Renal pelvis (tissue), 4 donors: ENCODE data around the gene HOXB6. TPM values are rescaled to one million over a fixed set of nuclear protein-coding genes. Genes with fewer than 3 reads are reported as not detected.

Source experiments
- DNase-seq: peaks from one replicate; pipeline ENCODE4 v3.0.0-alpha.2; 2013
- polyA plus RNA-seq, 3 donors: library from polyadenylated mRNA; unstranded; fragments of 120-200 nt; gene quantifications; one replicate each; pipeline ENCODE4 v1.2.1, GENCODE V29; 2013; ENCODE audit not compliant: insufficient read length in 3 of 3

HOXB6 gene
- polyA plus RNA-seq, 3 donors: 113 to 154 (median 147) TPM

- no peak for DNase-seq
These were observed 48.0 kb downstream of the HOXB6 start for GRCh38 chr17:48556576-48557401.

GRCh38 chr17:48556229-48556575 lies 48.6 kb downstream of the HOXB6 start:
- DNase-seq: no peak

GRCh38 chr17:48555258-48556228 lies 49.2 kb downstream of the HOXB6 start:
- peak; percentile 97 for DNase-seq

- no peak for DNase-seq
These were observed 50.2 kb downstream of the HOXB6 start for GRCh38 chr17:48554412-48555257.

GRCh38 chr17:48553826-48554225 lies 51.0 kb downstream of the HOXB6 start:
- no peak for DNase-seq

- DNase-seq: no peak
These were observed 51.6 kb downstream of the HOXB6 start for GRCh38 chr17:48553190-48553547.

- DNase-seq: no peak
These were observed 52.2 kb downstream of the HOXB6 start for GRCh38 chr17:48552466-48553189.

- DNase-seq: no peak
These were observed 53.0 kb downstream of the HOXB6 start for GRCh38 chr17:48551596-48552465.

- no peak for DNase-seq
These were observed 53.6 kb downstream of the HOXB6 start for GRCh38 chr17:48551214-48551555.

- DNase-seq: peak; percentile 8
These were observed 54.1 kb downstream of the HOXB6 start for GRCh38 chr17:48550502-48551213.

GRCh38 chr17:48549914-48550501 lies 54.8 kb downstream of the HOXB6 start:
- DNase-seq: no peak

- no peak for DNase-seq
These were observed 55.5 kb downstream of the HOXB6 start for GRCh38 chr17:48549281-48549630.

GRCh38 chr17:48548523-48549280 lies 56.1 kb downstream of the HOXB6 start:
- no peak for DNase-seq

GRCh38 chr17:48547808-48548522 lies 56.8 kb downstream of the HOXB6 start:
- DNase-seq: no peak

GRCh38 chr17:48546924-48547807 lies 57.6 kb downstream of the HOXB6 start:
- no peak for DNase-seq

GRCh38 chr17:48546137-48546923 lies 58.5 kb downstream of the HOXB6 start:
- DNase-seq: no peak
